Posterior cingulate gyrus (tissue), 11 donors: ENCODE measurements around the gene DMBX1.

Source experiments
- DNase-seq, 10 donors: peaks; one replicate each; pipeline versions ENCODE4 v3.0.0 to v3.0.0-alpha.2; 2020 to 2021; ENCODE audit warnings: mixed read lengths in 3 of 10
- intact Hi-C: fragments of 100-400 bp; cut with DNase I; formaldehyde crosslinking; loops from one replicate; pipeline ENCODE4 v1.15.1; 2023

The DMBX1 gene

GRCh38 chr1:46521414-46521813 is 31.8 kb downstream of the DMBX1 start:
- intact Hi-C loops: no loop called here
- peak in 1 of 10 donors; percentile 28 for DNase-seq

- peak in 1 of 10 donors; percentile 45 for DNase-seq
- intact Hi-C loops: no loop called here
Measured at GRCh38 chr1:46522184-46522968, 32.7 kb downstream of the DMBX1 start.

GRCh38 chr1:46522969-46523320 is 33.3 kb downstream of the DMBX1 start:
- peak in 1 of 10 donors; percentile 47 for DNase-seq
- intact Hi-C loops: no loop called here

GRCh38 chr1:46523496-46524353 is 34.1 kb downstream of the DMBX1 start:
- intact Hi-C loops: no loop called here
- peak in 2 of 10 donors; percentile 39 to 55 for DNase-seq

GRCh38 chr1:46524843-46525242 is 35.2 kb downstream of the DMBX1 start:
- DNase-seq: peak in 1 of 10 donors; percentile 5
- intact Hi-C loops: no loop called here

GRCh38 chr1:46525253-46525983 is 35.8 kb downstream of the DMBX1 start:
- DNase-seq: peak in 3 of 10 donors; percentile 28 to 46 (median 29)
- intact Hi-C loops: no loop called here

- peak in 2 of 10 donors; percentile 27 to 49 for DNase-seq
- intact Hi-C loops: no loop called here
Measured at GRCh38 chr1:46526013-46526690, 36.5 kb downstream of the DMBX1 start.

- DNase-seq: peak in 2 of 10 donors; percentile 42 to 54
- intact Hi-C loops: no loop called here
Measured at GRCh38 chr1:46526691-46527291, 37.2 kb downstream of the DMBX1 start.

- intact Hi-C loops: loop anchor here (1.0 to 2.0 kb wide), 3 partner anchors 51 to 121 kb away; no protein-coding TSS in a partner anchor
- DNase-seq: peak; percentile 78 to 97 (median 87)
Measured at GRCh38 chr1:46527474-46528296, 38.0 kb downstream of the DMBX1 start.

- intact Hi-C loops: loop anchor here (1.0 to 2.0 kb wide), 3 partner anchors 52 to 122 kb away; no protein-coding TSS in a partner anchor
- DNase-seq: peak in 5 of 10 donors; percentile 23 to 91 (median 81)
Measured at GRCh38 chr1:46528297-46528955, 38.8 kb downstream of the DMBX1 start.

GRCh38 chr1:46529031-46529630 is 39.5 kb downstream of the DMBX1 start:
- intact Hi-C loops: loop anchor here (2.0 kb wide), 1 partner anchor 52 kb away; no protein-coding TSS in a partner anchor
- DNase-seq: peak in 1 of 10 donors; percentile 12

- intact Hi-C loops: loop anchor here (5.0 kb wide), 1 partner anchor 197 kb away; no protein-coding TSS in a partner anchor
- DNase-seq: peak in 1 of 10 donors; percentile 24
Measured at GRCh38 chr1:46530311-46530710, 40.7 kb downstream of the DMBX1 start.

- intact Hi-C loops: loop anchor here (5.0 kb wide), 1 partner anchor 196 kb away; no protein-coding TSS in a partner anchor
- peak in 2 of 10 donors; percentile 29 to 40 for DNase-seq
Measured at GRCh38 chr1:46530791-46531409, 41.3 kb downstream of the DMBX1 start.

GRCh38 chr1:46532095-46532494 is 42.5 kb downstream of the DMBX1 start:
- DNase-seq: peak in 2 of 10 donors; percentile 20 to 63
- intact Hi-C loops: loop anchor here (5.0 kb wide), 1 partner anchor 195 kb away; no protein-coding TSS in a partner anchor

- intact Hi-C loops: loop anchor here (5.0 kb wide), 1 partner anchor 195 kb away; no protein-coding TSS in a partner anchor
- DNase-seq: peak; percentile 49 to 94 (median 65)
Measured at GRCh38 chr1:46532498-46533178, 43.0 kb downstream of the DMBX1 start.
